Kidney epithelial cell (primary cell): Measurements from ENCODE around the gene MVK. TPM values are rescaled to one million over a fixed set of nuclear protein-coding genes. Genes with fewer than 3 reads are reported as not detected.

Experiments
- DNase-seq: peaks from one replicate; pipeline ENCODE4 v3.0.0-alpha.2; 2010; ENCODE audit warnings: low read depth
- H3K27me3 ChIP-seq: 2 replicates; pipeline ENCODE4 v1.6.0; 2011; ENCODE audit warnings: low read length; ENCODE audit not compliant: control insufficient read depth, insufficient read depth
- H3K36me3 ChIP-seq: 2 replicates; pipeline ENCODE4 v1.5.1; 2011; ENCODE audit warnings: low read length; ENCODE audit not compliant: control insufficient read depth, insufficient read depth
- H3K4me3 ChIP-seq: 2 replicates; pipeline ENCODE4 v1.5.1; 2011; ENCODE audit warnings: low read depth, mild to moderate bottlenecking, control low read depth, low read length
- total RNA-seq: library from RNA; depleted of rRNA; stranded (reverse); fragments of >200 nt; gene quantifications from 2 replicates; pipeline ENCODE4 v1.2.3, GENCODE V29; 2015
- TF ChIP-seq, protein P1 (sequence below): IDR thresholded peaks from 2 replicates; pipeline ENCODE4 v1.5.1; 2011; ENCODE audit warnings: mild to moderate bottlenecking, moderate library complexity, low read length, control low read depth, inconsistent platforms; ENCODE audit not compliant: insufficient read depth, poor library complexity, severe bottlenecking

The MVK gene
- total RNA-seq, 1 donor from 2014 or later: 25.4 TPM

GRCh38 chr12:109571773-109572505 is 1.7 kb upstream of the MVK start:
- H3K27me3 ChIP-seq: no peaks in the 10 kb centered on the region
- H3K4me3 ChIP-seq: no peak overlapping the region
- DNase-seq: no peak
- peaks cover 1% of the 10 kb centered on the region for H3K36me3 ChIP-seq
- TF ChIP-seq, protein P1, sequence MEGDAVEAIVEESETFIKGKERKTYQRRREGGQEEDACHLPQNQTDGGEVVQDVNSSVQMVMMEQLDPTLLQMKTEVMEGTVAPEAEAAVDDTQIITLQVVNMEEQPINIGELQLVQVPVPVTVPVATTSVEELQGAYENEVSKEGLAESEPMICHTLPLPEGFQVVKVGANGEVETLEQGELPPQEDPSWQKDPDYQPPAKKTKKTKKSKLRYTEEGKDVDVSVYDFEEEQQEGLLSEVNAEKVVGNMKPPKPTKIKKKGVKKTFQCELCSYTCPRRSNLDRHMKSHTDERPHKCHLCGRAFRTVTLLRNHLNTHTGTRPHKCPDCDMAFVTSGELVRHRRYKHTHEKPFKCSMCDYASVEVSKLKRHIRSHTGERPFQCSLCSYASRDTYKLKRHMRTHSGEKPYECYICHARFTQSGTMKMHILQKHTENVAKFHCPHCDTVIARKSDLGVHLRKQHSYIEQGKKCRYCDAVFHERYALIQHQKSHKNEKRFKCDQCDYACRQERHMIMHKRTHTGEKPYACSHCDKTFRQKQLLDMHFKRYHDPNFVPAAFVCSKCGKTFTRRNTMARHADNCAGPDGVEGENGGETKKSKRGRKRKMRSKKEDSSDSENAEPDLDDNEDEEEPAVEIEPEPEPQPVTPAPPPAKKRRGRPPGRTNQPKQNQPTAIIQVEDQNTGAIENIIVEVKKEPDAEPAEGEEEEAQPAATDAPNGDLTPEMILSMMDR: no peak

GRCh38 chr12:109572506-109572845 is 1.1 kb upstream of the MVK start:
- DNase-seq: no peak
- TF ChIP-seq, protein P1: no peak
- no peaks in the 10 kb centered on the region for H3K27me3 ChIP-seq
- H3K4me3 ChIP-seq: peak overlapping the region; percentile 70
- H3K36me3 ChIP-seq: peaks cover 1% of the 10 kb centered on the region

DNA sequence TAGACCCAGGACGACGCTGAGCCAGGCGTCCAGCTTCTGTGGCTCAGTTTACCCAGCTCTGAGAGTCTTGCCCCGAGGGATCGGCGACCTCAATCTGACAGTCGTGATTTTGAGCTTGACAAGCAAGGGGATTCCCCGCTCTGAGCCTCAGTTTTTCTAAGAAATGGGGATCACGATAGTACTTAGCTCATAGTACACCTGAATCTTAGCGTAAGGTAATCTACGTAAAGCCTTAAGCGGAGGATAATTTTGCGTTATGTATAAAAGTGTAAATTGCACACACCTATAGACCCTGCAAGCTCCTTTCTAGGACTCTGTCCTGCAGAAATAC is 285 bp downstream of the MVK start:
- no peaks in the 10 kb centered on the region for H3K27me3 ChIP-seq
- H3K36me3 ChIP-seq: peaks cover 1% of the 10 kb centered on the region
- no peak for DNase-seq
- TF ChIP-seq, protein P1: no peak
- peak overlapping the region; percentile 70 for H3K4me3 ChIP-seq

DNA sequence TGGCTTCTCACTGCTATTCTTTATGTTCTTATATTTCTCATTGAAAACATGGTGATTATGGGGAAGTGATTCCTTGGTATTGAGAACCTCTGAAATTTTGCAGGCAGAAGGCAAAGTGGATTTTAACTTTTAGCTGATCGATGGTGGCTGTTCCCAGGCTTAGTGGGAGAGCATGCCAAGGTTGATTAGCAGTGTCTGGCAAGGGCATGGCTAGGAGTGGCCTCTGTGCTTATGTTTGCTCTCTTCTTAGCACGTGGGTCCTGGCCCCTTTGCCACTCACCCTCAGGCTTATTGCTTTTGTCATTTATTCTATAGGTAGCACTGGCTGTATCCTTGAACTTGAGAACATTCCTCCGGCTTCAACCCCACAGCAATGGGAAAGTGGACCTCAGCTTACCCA is 2.1 kb downstream of the MVK start:
- no peaks in the 10 kb centered on the region for H3K27me3 ChIP-seq
- no peak for DNase-seq
- TF ChIP-seq, protein P1: no peak
- H3K4me3 ChIP-seq: no peak overlapping the region
- peaks cover 3% of the 10 kb centered on the region for H3K36me3 ChIP-seq

DNA sequence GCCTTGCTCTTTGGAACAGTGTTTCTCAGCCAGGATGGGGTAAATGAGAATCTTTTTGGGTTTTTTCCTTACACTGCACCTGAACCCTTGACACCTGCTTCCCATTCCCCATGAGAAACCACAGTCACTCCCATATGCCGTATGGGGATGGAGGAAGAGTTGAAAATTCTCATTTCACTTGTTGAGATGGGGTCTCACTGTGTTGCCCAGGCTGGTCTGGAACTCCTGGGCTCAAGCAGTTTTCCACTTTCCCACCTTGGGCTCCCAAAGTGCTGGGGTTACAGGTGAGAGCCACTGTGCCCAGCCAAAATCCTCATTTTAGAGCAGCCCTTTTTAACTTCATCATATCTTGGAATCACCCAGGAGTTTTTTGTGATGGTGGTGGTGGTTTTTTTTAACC is 3.7 kb downstream of the MVK start:
- Histone ChIP-seq H3K27me3 (no peaks in the 10 kb centered on the region), H3K4me3 (no peak overlapping the region), H3K36me3 (peaks cover 3% of the 10 kb centered on the region)
- no peak for DNase-seq
- TF ChIP-seq, protein P1: no peak

DNA sequence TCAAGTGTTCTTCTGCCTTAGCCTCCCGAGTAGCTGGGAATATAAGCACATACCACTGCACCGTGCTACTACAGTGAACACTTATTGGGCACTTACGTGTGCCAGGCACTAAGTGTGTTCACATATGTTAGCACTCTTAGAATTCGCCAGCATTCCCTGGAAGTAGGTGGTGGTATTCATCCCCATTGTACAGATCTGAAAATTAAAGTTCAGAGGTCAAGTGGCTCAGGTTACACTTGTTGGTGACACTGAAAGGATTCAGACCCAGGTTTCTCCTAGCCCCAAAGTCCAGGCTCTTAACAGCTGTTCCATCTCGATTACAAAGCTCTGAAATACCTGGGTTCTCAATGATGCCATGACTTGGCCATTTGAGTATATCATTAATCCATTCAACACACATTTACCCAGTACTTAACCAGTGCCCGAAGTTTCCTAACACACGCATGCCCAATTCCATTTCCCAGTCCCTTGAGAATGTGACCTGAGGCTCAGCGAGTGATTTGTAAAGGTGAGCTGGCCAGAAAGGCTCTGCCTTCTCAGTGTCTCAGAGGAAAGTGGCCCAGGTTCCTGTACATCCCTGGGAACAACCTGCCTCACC is 4.8 kb downstream of the MVK start:
- TF ChIP-seq, protein P1: no peak
- DNase-seq: peak; percentile 21
- Histone ChIP-seq H3K4me3 (no peak overlapping the region), H3K27me3 (no peaks in the 10 kb centered on the region), H3K36me3 (peaks cover 3% of the 10 kb centered on the region)
